WTC11 (cell line): Measurements from ENCODE around the gene ANKFN1. TPM values are rescaled to one million over a fixed set of nuclear protein-coding genes. Genes with fewer than 3 reads are reported as not detected.

Source experiments
- ATAC-seq: fragments of 200-7000 bp; cut with Tn5 transposase; 2 replicates; pipeline ENCODE4 v1.10.0; 2021; ENCODE audit warnings: mild to moderate bottlenecking, moderate library complexity
- CTCF ChIA-PET: fragments of 300-600 bp; sonication (Branson Sonifier 250); formaldehyde crosslinking; loops from one replicate; lab custom pipeline; 2021; ENCODE audit warnings: antibody characterized with exemption; lab: Charles Lee
- POLR2A ChIA-PET: fragments of 350-600 bp; sonication (Branson Sonifier 250); formaldehyde crosslinking; loops from one replicate; lab custom pipeline; 2021; ENCODE audit warnings: antibody characterized with exemption; lab: Charles Lee
- DNase-seq: peaks from one replicate; pipeline ENCODE4 v3.0.0; 2021; ENCODE audit warnings: low spot score
- H3K27ac Mint-ChIP-seq: 2 replicates; pipeline ENCODE4 v1.8.0; 2021; ENCODE audit warnings: mixed read lengths
- H3K27me3 Mint-ChIP-seq: 2 replicates; pipeline ENCODE4 v1.8.0; 2021; ENCODE audit warnings: low read depth, mild to moderate bottlenecking, moderate library complexity, mixed read lengths
- H3K36me3 Mint-ChIP-seq: 2 replicates; pipeline ENCODE4 v1.8.0; 2021; ENCODE audit warnings: mixed read lengths
- H3K4me1 Mint-ChIP-seq: 2 replicates; pipeline ENCODE4 v1.8.0; 2022; ENCODE audit warnings: mixed read lengths
- H3K4me3 Mint-ChIP-seq: 2 replicates; pipeline ENCODE4 v1.8.0; 2021; ENCODE audit warnings: mild to moderate bottlenecking, moderate library complexity, mixed read lengths
- H3K9me3 Mint-ChIP-seq: 2 replicates; pipeline ENCODE4 v1.8.0; 2021; ENCODE audit warnings: mixed read lengths
- CBFB ChIP-seq: sonication (generic); formaldehyde crosslinking; IDR thresholded peaks from 2 replicates; pipeline ENCODE4 v1.8.1; 2022; ENCODE audit warnings: mild to moderate bottlenecking, low read depth, missing genetic modification reagents
- ETV6 ChIP-seq: sonication (generic); formaldehyde crosslinking; IDR thresholded peaks from 2 replicates; pipeline ENCODE4 v1.8.1; 2022; ENCODE audit warnings: mild to moderate bottlenecking, missing genetic modification reagents
- FOXJ3 ChIP-seq: sonication (generic); formaldehyde crosslinking; IDR thresholded peaks from 2 replicates; pipeline ENCODE4 v1.9.0; 2021; ENCODE audit warnings: missing genetic modification reagents, mild to moderate bottlenecking, borderline replicate concordance
- GABPB1 ChIP-seq: sonication (generic); formaldehyde crosslinking; IDR thresholded peaks from 2 replicates; pipeline ENCODE4 v1.8.1; 2023; ENCODE audit warnings: mild to moderate bottlenecking, missing genetic modification reagents
- JAZF1 ChIP-seq: fragments of 250-450 bp; sonication (Bioruptor Pico); IDR thresholded peaks from 2 replicates; pipeline ENCODE4 v1.9.0; 2021; ENCODE audit warnings: moderate library complexity, mild to moderate bottlenecking, inconsistent platforms
- NFE2L1 ChIP-seq: sonication (generic); formaldehyde crosslinking; IDR thresholded peaks from 2 replicates; pipeline ENCODE4 v1.8.1; 2023; ENCODE audit warnings: missing genetic modification reagents
- NR1H2 ChIP-seq: sonication (generic); formaldehyde crosslinking; IDR thresholded peaks from 2 replicates; pipeline ENCODE4 v1.9.0; 2021; ENCODE audit warnings: mild to moderate bottlenecking, moderate library complexity, missing genetic modification reagents
- OVOL2 ChIP-seq: fragments of 250-450 bp; sonication (Bioruptor Pico); IDR thresholded peaks from 2 replicates; pipeline ENCODE4 v1.9.0; 2021; ENCODE audit warnings: mild to moderate bottlenecking, borderline replicate concordance
- RELA ChIP-seq: sonication (generic); formaldehyde crosslinking; IDR thresholded peaks from 2 replicates; pipeline ENCODE4 v1.8.1; 2022; ENCODE audit warnings: missing genetic modification reagents, mild to moderate bottlenecking, borderline replicate concordance
- SMAD3 ChIP-seq: sonication (generic); formaldehyde crosslinking; IDR thresholded peaks from 2 replicates; pipeline ENCODE4 v1.8.0; 2022; ENCODE audit warnings: missing genetic modification reagents, mild to moderate bottlenecking, borderline replicate concordance
- TCF7 ChIP-seq: sonication (generic); formaldehyde crosslinking; IDR thresholded peaks from 2 replicates; pipeline ENCODE4 v1.8.0; 2022; ENCODE audit warnings: mild to moderate bottlenecking, low read depth, missing genetic modification reagents, moderate library complexity
- TEAD1 ChIP-seq: sonication (generic); formaldehyde crosslinking; IDR thresholded peaks from 2 replicates; pipeline ENCODE4 v1.8.0; 2022; ENCODE audit warnings: mild to moderate bottlenecking, missing genetic modification reagents
- TEAD4 ChIP-seq: sonication (generic); formaldehyde crosslinking; IDR thresholded peaks from 2 replicates; pipeline ENCODE4 v1.8.0; 2022; ENCODE audit warnings: mild to moderate bottlenecking, missing genetic modification reagents
- total RNA-seq: library from RNA; stranded (reverse); gene quantifications from 3 replicates; pipeline ENCODE4 v1.2.3, GENCODE V29; 2021
- TF ChIP-seq, protein P1 (sequence below): sonication (generic); formaldehyde crosslinking; IDR thresholded peaks from 2 replicates; pipeline ENCODE4 v1.8.1; 2023; ENCODE audit warnings: mild to moderate bottlenecking, moderate library complexity, missing genetic modification reagents
- TF ChIP-seq, protein P2 (sequence below): sonication (generic); formaldehyde crosslinking; IDR thresholded peaks from 2 replicates; pipeline ENCODE4 v1.8.1; 2023; ENCODE audit warnings: mild to moderate bottlenecking, missing genetic modification reagents, moderate library complexity
- TF ChIP-seq, protein P3 (sequence below): sonication (generic); formaldehyde crosslinking; IDR thresholded peaks from 2 replicates; pipeline ENCODE4 v1.8.0; 2023; ENCODE audit warnings: missing genetic modification reagents
- TF ChIP-seq, protein P4 (sequence below): fragments of 250-450 bp; sonication (Bioruptor Pico); IDR thresholded peaks from 2 replicates; pipeline ENCODE4 v1.8.0; 2021; ENCODE audit warnings: mild to moderate bottlenecking
- TF ChIP-seq, protein P5 (sequence below): sonication (generic); formaldehyde crosslinking; IDR thresholded peaks from 2 replicates; pipeline ENCODE4 v1.8.1; 2023; ENCODE audit warnings: mild to moderate bottlenecking, missing genetic modification reagents
- TF ChIP-seq, protein P6 (sequence below): fragments of 250-450 bp; sonication (Bioruptor Pico); IDR thresholded peaks from 2 replicates; pipeline ENCODE4 v1.9.0; 2021; ENCODE audit warnings: mild to moderate bottlenecking
- TF ChIP-seq, protein P7 (sequence below): fragments of 250-450 bp; sonication (Bioruptor Pico); IDR thresholded peaks from 2 replicates; pipeline ENCODE4 v1.9.0; 2021; ENCODE audit warnings: mild to moderate bottlenecking
- TF ChIP-seq, protein P8 (sequence below): sonication (generic); formaldehyde crosslinking; IDR thresholded peaks from 2 replicates; pipeline ENCODE4 v1.8.0; 2022; ENCODE audit warnings: mild to moderate bottlenecking, missing genetic modification reagents
- TF ChIP-seq, protein P9 (sequence below): sonication (generic); formaldehyde crosslinking; IDR thresholded peaks from 2 replicates; pipeline ENCODE4 v1.8.0; 2023; ENCODE audit warnings: mild to moderate bottlenecking, missing genetic modification reagents

ANKFN1 gene
- total RNA-seq, 1 experiment from 2014 or later = 0.24 TPM

DNA sequence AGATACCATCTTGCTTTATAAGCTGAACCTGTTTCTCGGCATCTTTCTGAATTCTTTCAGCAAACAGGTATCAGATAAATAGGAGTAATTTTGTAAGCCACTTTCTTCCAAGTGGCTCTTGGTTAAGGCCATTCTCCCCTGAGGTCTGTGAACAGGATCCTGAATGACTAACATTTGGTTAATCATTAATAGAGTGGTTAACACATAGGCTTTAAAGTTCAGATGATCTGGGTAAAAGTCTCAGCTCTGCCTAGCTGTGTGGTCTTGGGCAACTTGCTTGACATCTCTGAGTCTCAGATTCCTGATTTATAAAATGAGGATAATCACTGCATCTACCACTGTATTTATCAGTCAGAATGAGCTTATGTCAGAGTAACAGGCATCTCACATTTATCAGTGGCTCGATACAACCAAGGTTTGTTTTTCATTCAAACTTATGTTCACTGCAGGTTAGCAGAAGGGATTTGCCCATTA, 44.4 kb upstream of the ANKFN1 start:
- no peak overlapping the region for H3K4me3 Mint-ChIP-seq
- no peaks in the 10 kb centered on the region for H3K4me1 Mint-ChIP-seq
- H3K36me3 Mint-ChIP-seq = no peaks in the 10 kb centered on the region
- no peak overlapping the region for H3K27ac Mint-ChIP-seq
- CTCF ChIA-PET = interaction anchor here (0.8 kb wide), 1 partner anchor 63 kb away, joined by 3 read pairs; no protein-coding TSS in a partner anchor
- POLR2A ChIA-PET = no interaction called here
- no peaks in the 10 kb centered on the region for H3K27me3 Mint-ChIP-seq
- ATAC-seq (no peak), DNase-seq (no peak)
- TF ChIP-seq NR1H2 (CRISPR knock-in tag) (no peak), GABPB1 (peak; percentile 22; the same call in 1 of the 2 replicates), RELA (CRISPR knock-in tag) (no peak)
- TF ChIP-seq, protein P1, sequence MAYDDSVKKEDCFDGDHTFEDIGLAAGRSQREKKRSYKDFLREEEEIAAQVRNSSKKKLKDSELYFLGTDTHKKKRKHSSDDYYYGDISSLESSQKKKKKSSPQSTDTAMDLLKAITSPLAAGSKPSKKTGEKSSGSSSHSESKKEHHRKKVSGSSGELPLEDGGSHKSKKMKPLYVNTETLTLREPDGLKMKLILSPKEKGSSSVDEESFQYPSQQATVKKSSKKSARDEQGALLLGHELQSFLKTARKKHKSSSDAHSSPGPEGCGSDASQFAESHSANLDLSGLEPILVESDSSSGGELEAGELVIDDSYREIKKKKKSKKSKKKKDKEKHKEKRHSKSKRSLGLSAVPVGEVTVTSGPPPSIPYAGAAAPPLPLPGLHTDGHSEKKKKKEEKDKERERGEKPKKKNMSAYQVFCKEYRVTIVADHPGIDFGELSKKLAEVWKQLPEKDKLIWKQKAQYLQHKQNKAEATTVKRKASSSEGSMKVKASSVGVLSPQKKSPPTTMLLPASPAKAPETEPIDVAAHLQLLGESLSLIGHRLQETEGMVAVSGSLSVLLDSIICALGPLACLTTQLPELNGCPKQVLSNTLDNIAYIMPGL (CRISPR knock-in tag) = no peak
- H3K9me3 Mint-ChIP-seq = no peaks in the 10 kb centered on the region

DNA sequence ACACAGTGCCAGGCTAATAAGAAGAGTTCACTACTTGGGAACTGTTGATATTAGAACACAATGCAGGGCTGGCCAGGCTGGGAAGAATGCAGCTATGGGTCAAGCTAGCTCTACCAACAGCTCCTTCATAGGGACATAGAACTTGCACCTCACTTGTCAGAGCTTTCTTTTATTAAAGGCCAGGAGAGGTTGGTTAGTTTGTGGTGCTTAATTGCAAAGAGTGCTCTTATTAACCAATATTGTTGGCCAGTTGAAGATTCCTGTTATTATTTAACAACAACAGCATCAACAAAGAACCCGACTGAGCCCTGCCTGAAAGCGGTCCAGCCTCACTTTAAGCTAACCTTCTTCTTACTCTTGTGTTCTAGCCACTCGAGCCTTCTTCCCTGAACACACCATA, 43.4 kb upstream of the ANKFN1 start:
- TF ChIP-seq, protein P2, sequence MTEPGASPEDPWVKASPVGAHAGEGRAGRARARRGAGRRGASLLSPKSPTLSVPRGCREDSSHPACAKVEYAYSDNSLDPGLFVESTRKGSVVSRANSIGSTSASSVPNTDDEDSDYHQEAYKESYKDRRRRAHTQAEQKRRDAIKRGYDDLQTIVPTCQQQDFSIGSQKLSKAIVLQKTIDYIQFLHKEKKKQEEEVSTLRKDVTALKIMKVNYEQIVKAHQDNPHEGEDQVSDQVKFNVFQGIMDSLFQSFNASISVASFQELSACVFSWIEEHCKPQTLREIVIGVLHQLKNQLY (CRISPR knock-in tag) = no peak
- TF ChIP-seq FOXJ3 = no peak
- TF ChIP-seq, protein P3, sequence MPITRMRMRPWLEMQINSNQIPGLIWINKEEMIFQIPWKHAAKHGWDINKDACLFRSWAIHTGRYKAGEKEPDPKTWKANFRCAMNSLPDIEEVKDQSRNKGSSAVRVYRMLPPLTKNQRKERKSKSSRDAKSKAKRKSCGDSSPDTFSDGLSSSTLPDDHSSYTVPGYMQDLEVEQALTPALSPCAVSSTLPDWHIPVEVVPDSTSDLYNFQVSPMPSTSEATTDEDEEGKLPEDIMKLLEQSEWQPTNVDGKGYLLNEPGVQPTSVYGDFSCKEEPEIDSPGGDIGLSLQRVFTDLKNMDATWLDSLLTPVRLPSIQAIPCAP = no peak
- TF ChIP-seq, protein P4, sequence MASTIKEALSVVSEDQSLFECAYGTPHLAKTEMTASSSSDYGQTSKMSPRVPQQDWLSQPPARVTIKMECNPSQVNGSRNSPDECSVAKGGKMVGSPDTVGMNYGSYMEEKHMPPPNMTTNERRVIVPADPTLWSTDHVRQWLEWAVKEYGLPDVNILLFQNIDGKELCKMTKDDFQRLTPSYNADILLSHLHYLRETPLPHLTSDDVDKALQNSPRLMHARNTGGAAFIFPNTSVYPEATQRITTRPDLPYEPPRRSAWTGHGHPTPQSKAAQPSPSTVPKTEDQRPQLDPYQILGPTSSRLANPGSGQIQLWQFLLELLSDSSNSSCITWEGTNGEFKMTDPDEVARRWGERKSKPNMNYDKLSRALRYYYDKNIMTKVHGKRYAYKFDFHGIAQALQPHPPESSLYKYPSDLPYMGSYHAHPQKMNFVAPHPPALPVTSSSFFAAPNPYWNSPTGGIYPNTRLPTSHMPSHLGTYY (CRISPR knock-in tag) = no peak
- no peak for TF ChIP-seq ETV6 (CRISPR knock-in tag)
- TF ChIP-seq, protein P5, sequence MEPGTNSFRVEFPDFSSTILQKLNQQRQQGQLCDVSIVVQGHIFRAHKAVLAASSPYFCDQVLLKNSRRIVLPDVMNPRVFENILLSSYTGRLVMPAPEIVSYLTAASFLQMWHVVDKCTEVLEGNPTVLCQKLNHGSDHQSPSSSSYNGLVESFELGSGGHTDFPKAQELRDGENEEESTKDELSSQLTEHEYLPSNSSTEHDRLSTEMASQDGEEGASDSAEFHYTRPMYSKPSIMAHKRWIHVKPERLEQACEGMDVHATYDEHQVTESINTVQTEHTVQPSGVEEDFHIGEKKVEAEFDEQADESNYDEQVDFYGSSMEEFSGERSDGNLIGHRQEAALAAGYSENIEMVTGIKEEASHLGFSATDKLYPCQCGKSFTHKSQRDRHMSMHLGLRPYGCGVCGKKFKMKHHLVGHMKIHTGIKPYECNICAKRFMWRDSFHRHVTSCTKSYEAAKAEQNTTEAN (CRISPR knock-in tag) = no peak
- TF ChIP-seq, protein P6, sequence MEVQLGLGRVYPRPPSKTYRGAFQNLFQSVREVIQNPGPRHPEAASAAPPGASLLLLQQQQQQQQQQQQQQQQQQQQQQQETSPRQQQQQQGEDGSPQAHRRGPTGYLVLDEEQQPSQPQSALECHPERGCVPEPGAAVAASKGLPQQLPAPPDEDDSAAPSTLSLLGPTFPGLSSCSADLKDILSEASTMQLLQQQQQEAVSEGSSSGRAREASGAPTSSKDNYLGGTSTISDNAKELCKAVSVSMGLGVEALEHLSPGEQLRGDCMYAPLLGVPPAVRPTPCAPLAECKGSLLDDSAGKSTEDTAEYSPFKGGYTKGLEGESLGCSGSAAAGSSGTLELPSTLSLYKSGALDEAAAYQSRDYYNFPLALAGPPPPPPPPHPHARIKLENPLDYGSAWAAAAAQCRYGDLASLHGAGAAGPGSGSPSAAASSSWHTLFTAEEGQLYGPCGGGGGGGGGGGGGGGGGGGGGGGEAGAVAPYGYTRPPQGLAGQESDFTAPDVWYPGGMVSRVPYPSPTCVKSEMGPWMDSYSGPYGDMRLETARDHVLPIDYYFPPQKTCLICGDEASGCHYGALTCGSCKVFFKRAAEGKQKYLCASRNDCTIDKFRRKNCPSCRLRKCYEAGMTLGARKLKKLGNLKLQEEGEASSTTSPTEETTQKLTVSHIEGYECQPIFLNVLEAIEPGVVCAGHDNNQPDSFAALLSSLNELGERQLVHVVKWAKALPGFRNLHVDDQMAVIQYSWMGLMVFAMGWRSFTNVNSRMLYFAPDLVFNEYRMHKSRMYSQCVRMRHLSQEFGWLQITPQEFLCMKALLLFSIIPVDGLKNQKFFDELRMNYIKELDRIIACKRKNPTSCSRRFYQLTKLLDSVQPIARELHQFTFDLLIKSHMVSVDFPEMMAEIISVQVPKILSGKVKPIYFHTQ (CRISPR knock-in tag) = no peak
- TF ChIP-seq, protein P7, sequence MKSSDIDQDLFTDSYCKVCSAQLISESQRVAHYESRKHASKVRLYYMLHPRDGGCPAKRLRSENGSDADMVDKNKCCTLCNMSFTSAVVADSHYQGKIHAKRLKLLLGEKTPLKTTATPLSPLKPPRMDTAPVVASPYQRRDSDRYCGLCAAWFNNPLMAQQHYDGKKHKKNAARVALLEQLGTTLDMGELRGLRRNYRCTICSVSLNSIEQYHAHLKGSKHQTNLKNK = no peak
- no peak for TF ChIP-seq TEAD1 (CRISPR knock-in tag)
- TF ChIP-seq SMAD3 (CRISPR knock-in tag) = no peak
- no peak for TF ChIP-seq NFE2L1 (CRISPR knock-in tag)
- no peak for TF ChIP-seq TCF7 (CRISPR knock-in tag)
- TF ChIP-seq OVOL2 = no peak
- TF ChIP-seq TEAD4 = no peak
- TF ChIP-seq, protein P8, sequence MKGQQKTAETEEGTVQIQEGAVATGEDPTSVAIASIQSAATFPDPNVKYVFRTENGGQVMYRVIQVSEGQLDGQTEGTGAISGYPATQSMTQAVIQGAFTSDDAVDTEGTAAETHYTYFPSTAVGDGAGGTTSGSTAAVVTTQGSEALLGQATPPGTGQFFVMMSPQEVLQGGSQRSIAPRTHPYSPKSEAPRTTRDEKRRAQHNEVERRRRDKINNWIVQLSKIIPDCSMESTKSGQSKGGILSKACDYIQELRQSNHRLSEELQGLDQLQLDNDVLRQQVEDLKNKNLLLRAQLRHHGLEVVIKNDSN (CRISPR knock-in tag) = no peak
- no peak for TF ChIP-seq CBFB (CRISPR knock-in tag)
- TF ChIP-seq, protein P9, sequence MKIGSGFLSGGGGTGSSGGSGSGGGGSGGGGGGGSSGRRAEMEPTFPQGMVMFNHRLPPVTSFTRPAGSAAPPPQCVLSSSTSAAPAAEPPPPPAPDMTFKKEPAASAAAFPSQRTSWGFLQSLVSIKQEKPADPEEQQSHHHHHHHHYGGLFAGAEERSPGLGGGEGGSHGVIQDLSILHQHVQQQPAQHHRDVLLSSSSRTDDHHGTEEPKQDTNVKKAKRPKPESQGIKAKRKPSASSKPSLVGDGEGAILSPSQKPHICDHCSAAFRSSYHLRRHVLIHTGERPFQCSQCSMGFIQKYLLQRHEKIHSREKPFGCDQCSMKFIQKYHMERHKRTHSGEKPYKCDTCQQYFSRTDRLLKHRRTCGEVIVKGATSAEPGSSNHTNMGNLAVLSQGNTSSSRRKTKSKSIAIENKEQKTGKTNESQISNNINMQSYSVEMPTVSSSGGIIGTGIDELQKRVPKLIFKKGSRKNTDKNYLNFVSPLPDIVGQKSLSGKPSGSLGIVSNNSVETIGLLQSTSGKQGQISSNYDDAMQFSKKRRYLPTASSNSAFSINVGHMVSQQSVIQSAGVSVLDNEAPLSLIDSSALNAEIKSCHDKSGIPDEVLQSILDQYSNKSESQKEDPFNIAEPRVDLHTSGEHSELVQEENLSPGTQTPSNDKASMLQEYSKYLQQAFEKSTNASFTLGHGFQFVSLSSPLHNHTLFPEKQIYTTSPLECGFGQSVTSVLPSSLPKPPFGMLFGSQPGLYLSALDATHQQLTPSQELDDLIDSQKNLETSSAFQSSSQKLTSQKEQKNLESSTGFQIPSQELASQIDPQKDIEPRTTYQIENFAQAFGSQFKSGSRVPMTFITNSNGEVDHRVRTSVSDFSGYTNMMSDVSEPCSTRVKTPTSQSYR = no peak
- no peak for TF ChIP-seq JAZF1 (CRISPR knock-in tag)
- ATAC-seq (no peak), DNase-seq (no peak)
- Mint-ChIP-seq H3K9me3 (no peaks in the 10 kb centered on the region), H3K4me3 (no peak overlapping the region), H3K4me1 (no peaks in the 10 kb centered on the region), H3K36me3 (no peaks in the 10 kb centered on the region), H3K27ac (no peak overlapping the region), H3K27me3 (no peaks in the 10 kb centered on the region)
- POLR2A ChIA-PET = no interaction called here
- CTCF ChIA-PET = interaction anchor here (0.8 kb wide), 1 partner anchor 64 kb away, joined by 3 read pairs; no protein-coding TSS in a partner anchor
